Mucosa of rectum (tissue), 2 donors: ENCODE measurements around the gene MEGF10.
A peak's percentile ranks its signal among the peaks of the same experiment; 100 is the strongest.
"Not testable (repeated sequence)": the region's sequence is repeated elsewhere in the genome, so short reads cannot be mapped to it uniquely, and the experiment has no call there.

ENCODE experiments used
- H3K27ac ChIP-seq, 2 donors: one replicate each; pipeline ENCODE4 v1.7.0; 2013; ENCODE audit warnings: inconsistent platforms in 2 of 2, low read depth in 2 of 2, low read length in 2 of 2
- H3K27me3 ChIP-seq, 2 donors: one replicate each; pipeline ENCODE4 v1.7.0; 2013; ENCODE audit warnings: low read length in 2 of 2; ENCODE audit not compliant: control insufficient read depth in 2 of 2, insufficient read depth in 2 of 2
- H3K36me3 ChIP-seq, 2 donors: one replicate each; pipeline ENCODE4 v1.7.0; 2013; ENCODE audit warnings: low read length in 2 of 2; ENCODE audit not compliant: control insufficient read depth in 2 of 2, insufficient read depth in 2 of 2
- H3K4me1 ChIP-seq, 2 donors: one replicate each; pipeline ENCODE4 v1.7.0; 2013; ENCODE audit warnings: low read length in 2 of 2, mild to moderate bottlenecking in 1 of 2; ENCODE audit not compliant: control insufficient read depth in 2 of 2, insufficient read depth in 2 of 2
- H3K4me3 ChIP-seq, 2 donors: one replicate each; pipeline ENCODE4 v1.7.0; 2013; ENCODE audit warnings: low read length in 2 of 2
- H3K9ac ChIP-seq, 2 donors: one replicate each; pipeline ENCODE4 v1.7.0; 2013; ENCODE audit warnings: low read length in 2 of 2, low read depth in 1 of 2, mild to moderate bottlenecking in 1 of 2
- H3K9me3 ChIP-seq, 2 donors: one replicate each; pipeline ENCODE4 v1.7.0; 2013; ENCODE audit warnings: low read length in 2 of 2; ENCODE audit not compliant: control insufficient read depth in 2 of 2
- donor health status: healthy.
- donor health status: Normal muscosa, but diverticular disease.

MEGF10 gene

DNA sequence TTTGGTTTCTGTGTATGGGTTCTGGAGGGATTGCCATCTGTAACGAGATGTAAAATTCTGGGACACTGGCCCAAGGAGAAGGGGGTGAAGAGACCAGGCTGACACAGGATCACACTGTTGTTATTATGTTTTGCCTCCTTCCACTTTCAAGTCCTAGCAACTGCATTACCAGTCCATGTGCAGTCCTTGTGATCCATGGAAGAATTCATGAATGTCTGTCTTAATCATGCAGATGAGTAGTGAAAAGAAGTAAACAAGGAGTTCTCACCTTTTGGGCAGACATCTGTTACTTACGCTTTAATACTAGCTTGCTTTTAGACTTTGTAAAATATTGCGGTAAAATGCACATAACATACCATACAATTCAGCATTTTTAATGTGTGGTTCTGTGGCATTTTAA lies 18.3 kb downstream of the MEGF10 start:
- Histone ChIP-seq H3K9me3 (no peaks in the 10 kb centered on the region), H3K27ac (no peak overlapping the region), H3K36me3 (no peaks in the 10 kb centered on the region), H3K9ac (no peak overlapping the region), H3K4me3 (no peak overlapping the region), H3K27me3 (no peaks in the 10 kb centered on the region), H3K4me1 (peaks cover 6 to 14% of the 10 kb centered on the region in 2 donors)

DNA sequence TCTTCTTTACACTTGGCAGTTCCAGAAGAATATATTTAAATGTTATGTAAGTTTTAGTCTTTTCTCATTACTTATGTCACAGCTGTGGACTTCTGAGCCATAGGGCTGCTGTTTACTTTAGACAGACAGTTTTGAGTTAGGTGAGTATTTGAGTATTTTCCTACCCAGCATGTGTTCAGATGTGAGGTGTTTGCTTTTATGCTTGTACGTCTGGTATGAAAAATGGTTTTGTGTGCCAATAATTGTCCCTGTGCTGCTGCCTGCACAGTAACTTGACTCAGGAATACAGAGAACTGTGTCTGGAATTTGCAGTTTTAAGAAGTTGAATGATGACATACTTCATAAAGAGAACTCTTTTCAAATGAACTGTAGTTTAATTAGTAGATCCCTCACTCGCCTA lies 20.8 kb downstream of the MEGF10 start:
- H3K9ac ChIP-seq, result no peak overlapping the region
- H3K9me3 ChIP-seq, result no peaks in the 10 kb centered on the region
- H3K27ac ChIP-seq, result no peak overlapping the region
- peaks cover 10 to 21% of the 10 kb centered on the region in 2 donors for H3K4me1 ChIP-seq
- no peaks in the 10 kb centered on the region for H3K36me3 ChIP-seq
- no peak overlapping the region for H3K4me3 ChIP-seq
- H3K27me3 ChIP-seq, result no peaks in the 10 kb centered on the region

DNA sequence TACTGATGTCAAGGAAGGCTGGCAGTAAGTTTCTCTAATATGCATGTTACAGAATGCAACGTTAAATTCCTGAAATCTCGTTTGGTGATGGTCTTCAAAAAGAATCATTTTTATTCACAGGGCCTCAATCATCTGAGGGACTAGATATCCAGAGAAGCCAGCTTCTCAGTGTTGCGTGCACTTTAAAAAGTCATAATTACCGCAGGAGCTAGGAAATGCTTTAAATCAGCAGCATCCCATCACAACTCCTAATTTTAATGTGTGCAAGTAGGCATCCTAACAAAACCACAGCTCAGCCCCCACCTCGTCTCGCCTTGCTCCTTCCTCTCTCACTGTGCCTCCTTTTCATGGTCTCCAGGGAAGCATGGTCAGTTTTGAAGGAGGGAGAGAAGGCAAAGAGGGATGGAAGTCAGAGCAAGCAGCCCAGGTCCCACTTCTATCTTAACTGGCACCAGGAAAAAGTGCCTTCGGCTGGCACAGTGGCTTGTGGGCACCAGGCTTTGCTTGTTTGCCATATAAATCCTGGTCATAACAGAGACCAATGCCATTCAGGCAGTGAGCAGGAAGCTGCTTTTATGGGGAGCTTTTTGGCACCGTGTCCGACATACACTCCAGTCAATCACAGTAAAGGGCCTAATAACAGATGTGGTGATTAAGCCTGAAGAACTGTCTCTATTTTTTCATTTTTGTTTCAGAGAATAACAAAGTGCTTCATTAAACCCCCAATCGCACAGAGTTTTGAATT lies 21.4 kb downstream of the MEGF10 start:
- no peaks in the 10 kb centered on the region for H3K9me3 ChIP-seq
- H3K4me1 ChIP-seq, result peaks cover 10 to 21% of the 10 kb centered on the region in 2 donors
- no peak overlapping the region for H3K9ac ChIP-seq
- no peak overlapping the region for H3K27ac ChIP-seq
- no peak overlapping the region for H3K4me3 ChIP-seq
- no peaks in the 10 kb centered on the region for H3K36me3 ChIP-seq
- no peaks in the 10 kb centered on the region for H3K27me3 ChIP-seq

DNA sequence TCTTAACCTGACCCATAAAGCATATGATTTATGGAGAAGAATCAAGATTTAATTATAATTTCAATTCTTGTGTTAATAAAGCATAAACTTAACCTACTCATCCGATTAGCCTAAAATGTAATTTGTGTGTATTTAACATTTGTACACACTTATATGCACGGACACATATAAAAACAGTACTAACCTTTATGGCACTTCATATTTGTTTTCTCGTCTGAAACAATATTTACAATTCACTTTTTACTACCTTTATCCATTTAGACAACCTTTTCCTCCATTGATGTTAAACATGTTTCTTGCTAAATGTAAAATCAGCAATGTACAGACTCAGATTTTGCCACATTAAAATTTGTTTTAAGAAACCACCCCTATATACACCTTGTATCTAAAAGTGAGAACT lies 22.8 kb downstream of the MEGF10 start:
- Histone ChIP-seq H3K27ac (no peak overlapping the region), H3K4me1 (peaks cover 10 to 21% of the 10 kb centered on the region in 2 donors), H3K27me3 (no peaks in the 10 kb centered on the region), H3K9me3 (no peaks in the 10 kb centered on the region), H3K9ac (no peak overlapping the region), H3K36me3 (no peaks in the 10 kb centered on the region), H3K4me3 (peak overlapping the region in 1 of 2 donors; percentile 29)

DNA sequence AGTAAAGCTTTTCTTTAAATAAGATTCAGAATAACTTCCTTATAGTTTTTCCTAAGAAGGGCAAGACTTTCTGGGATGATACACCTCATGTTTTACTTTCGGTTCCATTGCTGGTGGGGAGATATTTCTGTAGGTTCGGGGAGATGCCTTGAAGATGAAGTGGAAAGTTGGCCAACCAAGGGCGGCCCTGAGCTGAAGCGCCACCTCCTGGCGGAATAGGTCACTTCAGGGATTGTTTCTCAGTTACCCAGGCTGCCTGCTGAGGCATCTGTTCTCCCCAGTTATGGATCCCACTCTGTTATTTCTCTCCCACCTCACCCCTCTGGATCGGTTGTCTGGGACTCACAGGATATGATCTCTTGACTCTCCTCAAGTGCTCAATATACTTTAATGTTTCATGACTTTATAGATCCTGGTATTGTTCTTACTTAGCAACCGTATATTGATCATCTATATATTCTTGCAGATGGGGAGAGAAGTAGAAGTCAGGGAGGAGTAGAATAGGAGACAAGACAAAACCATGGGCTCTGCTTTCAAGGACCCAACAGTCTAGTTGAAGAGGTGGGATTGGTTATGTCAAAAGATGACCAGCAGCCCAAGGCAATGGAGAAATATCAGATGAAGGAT lies 23.4 kb downstream of the MEGF10 start:
- H3K9ac ChIP-seq, result no peak overlapping the region
- H3K4me1 ChIP-seq, result peaks cover 10 to 21% of the 10 kb centered on the region in 2 donors
- H3K9me3 ChIP-seq, result no peaks in the 10 kb centered on the region
- no peak overlapping the region for H3K27ac ChIP-seq
- H3K27me3 ChIP-seq, result no peaks in the 10 kb centered on the region
- peak overlapping the region in 1 of 2 donors; percentile 29 for H3K4me3 ChIP-seq
- H3K36me3 ChIP-seq, result no peaks in the 10 kb centered on the region

DNA sequence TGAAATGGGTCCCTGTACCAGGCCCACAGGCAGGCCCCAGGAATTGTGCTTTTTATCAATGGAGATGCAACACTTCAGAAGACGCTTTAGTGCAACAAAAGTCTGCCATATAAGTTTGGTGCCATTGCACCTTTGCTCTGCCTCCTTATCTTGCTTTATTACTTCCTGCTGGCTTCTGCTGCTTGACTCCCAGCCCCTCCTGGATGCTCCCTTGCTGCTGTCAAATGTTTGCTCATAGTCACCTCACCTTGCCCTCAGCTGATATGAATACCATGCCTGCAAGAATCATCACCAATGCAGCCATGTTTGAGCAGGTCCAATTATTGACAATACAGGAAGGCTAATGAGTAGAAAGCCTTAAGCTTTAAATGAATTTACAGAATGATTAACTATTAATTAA lies 25.4 kb downstream of the MEGF10 start:
- Histone ChIP-seq H3K4me3 (no peak overlapping the region), H3K9ac (no peak overlapping the region), H3K27me3 (no peaks in the 10 kb centered on the region), H3K27ac (no peak overlapping the region), H3K9me3 (no peaks in the 10 kb centered on the region), H3K36me3 (no peaks in the 10 kb centered on the region), H3K4me1 (peaks cover 16 to 21% of the 10 kb centered on the region in 2 donors)

DNA sequence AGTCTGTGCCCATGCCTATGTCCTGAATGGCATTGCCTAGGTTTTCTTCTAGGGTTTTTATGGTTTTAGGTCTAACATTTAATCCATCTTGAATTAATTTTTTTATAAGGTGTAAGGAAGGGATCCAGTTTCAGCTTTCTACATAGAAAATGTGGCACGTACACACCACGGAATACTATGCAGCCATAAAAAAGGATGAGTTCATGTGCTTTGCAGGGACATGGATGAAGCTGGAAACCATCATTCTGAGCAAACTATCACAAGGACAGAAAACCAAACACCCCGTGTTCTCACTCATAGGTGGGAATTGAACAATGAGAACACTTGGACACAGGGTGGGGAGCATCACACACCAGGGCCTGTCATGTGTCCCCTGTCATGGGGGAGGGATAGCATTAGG lies 26.8 kb downstream of the MEGF10 start:
- H3K4me3 ChIP-seq, H3K9me3 ChIP-seq, H3K27ac ChIP-seq, H3K27me3 ChIP-seq, H3K36me3 ChIP-seq, H3K9ac ChIP-seq: not testable (repeated sequence)
- H3K4me1 ChIP-seq, result peaks cover 13 to 14% of the 10 kb centered on the region in 2 donors

DNA sequence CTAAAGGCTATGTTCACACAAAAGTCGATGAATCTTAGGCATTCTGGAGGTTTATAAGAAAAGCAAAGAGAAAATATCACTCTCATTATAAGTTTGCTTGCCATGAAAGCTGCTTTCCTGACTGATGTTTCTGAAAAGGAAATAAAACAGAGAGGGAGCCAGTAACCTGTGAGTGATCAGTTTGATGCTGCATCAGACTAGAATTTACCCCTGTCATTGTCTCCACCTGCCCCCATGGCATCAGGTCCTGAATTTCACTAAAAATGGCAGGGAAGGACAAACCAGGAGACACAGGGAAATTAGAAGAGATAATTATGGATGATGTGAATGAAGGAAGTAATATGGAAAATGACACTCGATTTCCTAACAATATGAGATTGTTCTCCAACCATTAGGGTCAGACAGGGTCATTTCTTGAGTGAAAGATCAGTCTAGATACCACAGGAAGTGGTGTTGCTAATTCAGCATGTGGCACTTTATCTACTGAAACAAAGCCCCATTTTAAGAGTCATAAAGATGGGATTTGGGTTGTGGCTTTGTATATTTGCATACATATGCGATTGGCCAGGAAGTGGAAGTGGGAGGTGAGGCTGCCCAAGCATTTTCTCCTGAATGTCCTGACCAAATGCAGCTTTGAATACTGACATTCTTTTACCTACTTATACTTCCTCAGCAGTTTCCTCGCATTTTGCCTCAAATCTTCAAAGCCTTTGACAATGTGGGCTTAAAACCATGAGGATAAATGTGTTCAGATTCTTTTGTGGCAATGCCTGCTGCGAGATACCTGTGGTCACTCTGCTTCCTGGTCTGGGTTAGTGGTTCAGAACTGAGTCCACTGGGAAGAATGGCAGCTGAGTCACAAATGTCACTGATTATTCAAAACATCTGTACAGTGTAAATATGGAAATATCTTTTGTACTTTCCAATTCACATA lies 29.7 kb downstream of the MEGF10 start:
- Histone ChIP-seq H3K27me3 (no peaks in the 10 kb centered on the region), H3K9me3 (no peaks in the 10 kb centered on the region), H3K4me3 (no peak overlapping the region), H3K4me1 (peaks cover 4 to 10% of the 10 kb centered on the region in 2 donors), H3K36me3 (no peaks in the 10 kb centered on the region), H3K27ac (no peak overlapping the region), H3K9ac (no peak overlapping the region)

DNA sequence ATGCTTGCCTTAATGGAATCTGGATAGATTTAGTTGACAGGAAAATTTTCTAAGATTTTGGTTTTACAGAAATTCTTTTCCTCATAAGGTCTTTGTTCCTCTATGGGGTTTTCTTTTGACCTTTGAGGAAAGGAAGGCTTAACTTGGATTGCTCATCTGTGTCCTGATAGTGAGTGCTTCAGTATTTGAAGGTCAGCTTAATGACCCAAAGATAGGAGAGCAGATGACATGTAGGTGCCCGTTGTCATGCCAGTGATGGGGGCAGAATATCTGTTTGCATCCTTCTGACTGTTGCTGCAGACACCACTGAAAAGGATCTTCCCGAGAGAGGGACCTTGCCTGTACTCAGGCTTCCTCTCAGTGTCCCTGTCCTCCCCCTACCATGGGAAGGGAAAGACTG lies 30.9 kb downstream of the MEGF10 start:
- no peaks in the 10 kb centered on the region for H3K36me3 ChIP-seq
- no peak overlapping the region for H3K4me3 ChIP-seq
- no peaks in the 10 kb centered on the region for H3K27me3 ChIP-seq
- no peak overlapping the region for H3K9ac ChIP-seq
- no peaks in the 10 kb centered on the region for H3K9me3 ChIP-seq
- H3K4me1 ChIP-seq, result peaks cover 0 to 6% of the 10 kb centered on the region in 2 donors
- no peak overlapping the region for H3K27ac ChIP-seq

DNA sequence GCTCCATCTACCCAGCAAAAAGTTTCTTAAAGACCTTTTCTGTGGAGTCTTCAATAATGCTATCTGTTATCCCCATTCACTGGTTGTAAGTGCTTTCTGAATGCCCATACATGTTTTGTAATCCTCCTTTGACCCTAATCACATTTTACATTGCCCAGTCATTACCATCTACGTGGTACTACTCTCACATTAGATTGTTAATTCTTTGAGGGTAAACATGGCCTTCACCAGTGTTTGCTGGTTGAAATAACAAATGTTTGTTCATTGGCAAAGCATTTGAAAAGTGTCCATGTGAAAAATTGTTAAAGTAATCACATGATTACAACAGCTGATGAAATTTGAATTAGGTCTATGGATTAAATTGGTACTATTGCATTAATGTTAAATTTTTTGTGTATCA lies 31.8 kb downstream of the MEGF10 start:
- peaks cover 0 to 6% of the 10 kb centered on the region in 2 donors for H3K4me1 ChIP-seq
- H3K36me3 ChIP-seq, result no peaks in the 10 kb centered on the region

More for the DNA sequence above, 31.8 kb downstream of the MEGF10 start:
- Histone ChIP-seq H3K9ac (no peak overlapping the region), H3K9me3 (no peaks in the 10 kb centered on the region), H3K27ac (no peak overlapping the region), H3K4me3 (no peak overlapping the region), H3K27me3 (no peaks in the 10 kb centered on the region)
